HG03066 (cell line): ENCODE measurements around the gene AVEN.
"Not testable (repeated sequence)": the region's sequence is repeated elsewhere in the genome, so short reads cannot be mapped to it uniquely, and the experiment has no call there.

Experiments
- ATAC-seq: cut with Tn5 transposase; IDR thresholded peaks from one replicate; pipeline ENCODE4 v1.9.1; 2021; ENCODE audit warnings: low read depth; ENCODE audit not compliant: unreplicated experiment

The AVEN gene

GRCh38 chr15:34038871-34039789, at the start of gene AVEN:
AVEN (minus strand) TSS chr15:34039204; CDS start chr15:34039046, 158 bp downstream.
- ATAC-seq: peak; percentile 37

- ATAC-seq: no peak
Observed at GRCh38 chr15:34085746-34086145, 46.7 kb upstream of the AVEN start.

GRCh38 chr15:34084086-34084485, 45.1 kb upstream of the AVEN start:
- ATAC-seq: no peak

GRCh38 chr15:34079904-34080303, 40.9 kb upstream of the AVEN start:
- ATAC-seq: no peak

- no peak for ATAC-seq
Observed at GRCh38 chr15:34078900-34079299, 39.9 kb upstream of the AVEN start.

GRCh38 chr15:34076785-34077184, 37.8 kb upstream of the AVEN start:
- no peak for ATAC-seq

- ATAC-seq: no peak
Observed at GRCh38 chr15:34070003-34070402, 31.0 kb upstream of the AVEN start.

GRCh38 chr15:34065941-34066340, 26.9 kb upstream of the AVEN start:
- ATAC-seq: no peak

- no peak for ATAC-seq
Observed at GRCh38 chr15:34065261-34065660, 26.3 kb upstream of the AVEN start.

- ATAC-seq: no peak
Observed at GRCh38 chr15:34064438-34064837, 25.4 kb upstream of the AVEN start.

- ATAC-seq: no peak
Observed at GRCh38 chr15:34059946-34060345, 20.9 kb upstream of the AVEN start.

- ATAC-seq: no peak
Observed at GRCh38 chr15:34059476-34059875, 20.5 kb upstream of the AVEN start.

- no peak for ATAC-seq
Observed at GRCh38 chr15:34056911-34057310, 17.9 kb upstream of the AVEN start.

- no peak for ATAC-seq
Observed at GRCh38 chr15:34055868-34056595, 17.0 kb upstream of the AVEN start.

- ATAC-seq: no peak
Observed at GRCh38 chr15:34054081-34054707, 15.2 kb upstream of the AVEN start.

- ATAC-seq: not testable (repeated sequence)
Observed at GRCh38 chr15:34050385-34050784, 11.4 kb upstream of the AVEN start.

- ATAC-seq: no peak
Observed at GRCh38 chr15:34049112-34049511, 10.1 kb upstream of the AVEN start.

GRCh38 chr15:34047893-34048775, 9.1 kb upstream of the AVEN start:
- ATAC-seq: no peak

GRCh38 chr15:34046471-34047145, 7.6 kb upstream of the AVEN start:
- no peak for ATAC-seq

GRCh38 chr15:34043813-34044212, 4.8 kb upstream of the AVEN start:
- ATAC-seq: no peak
